Measurements from ENCODE around the gene WDR45B.

Gene WDR45B

GRCh38 chr17:82629748-82630147 lies 18.5 kb downstream of the WDR45B start:
- DNase-seq (ENCODE audit: low spot score), result no peak

GRCh38 chr17:82627405-82627804 lies 20.8 kb downstream of the WDR45B start:
- no peak for DNase-seq (ENCODE audit: low spot score)

GRCh38 chr17:82623707-82624106 lies 24.5 kb downstream of the WDR45B start:
- no peak for DNase-seq (ENCODE audit: low spot score)

GRCh38 chr17:82619641-82620040 lies 28.6 kb downstream of the WDR45B start:
- no peak for DNase-seq (ENCODE audit: low spot score)

GRCh38 chr17:82619211-82619610 lies 29.0 kb downstream of the WDR45B start:
- DNase-seq (ENCODE audit: low spot score), result no peak

GRCh38 chr17:82616021-82616711 lies 32.1 kb downstream of the WDR45B start:
- no peak for DNase-seq (ENCODE audit: low spot score)

- DNase-seq (ENCODE audit: low spot score), result no peak
Observed at GRCh38 chr17:82615084-82616020, 32.9 kb downstream of the WDR45B start.

- DNase-seq (ENCODE audit: low spot score), result no peak
Observed at GRCh38 chr17:82614095-82614631, 34.1 kb downstream of the WDR45B start.

GRCh38 chr17:82613283-82614094 lies 34.8 kb downstream of the WDR45B start:
- DNase-seq (ENCODE audit: low spot score), result no peak

- no peak for DNase-seq (ENCODE audit: low spot score)
Observed at GRCh38 chr17:82611140-82612058, 36.8 kb downstream of the WDR45B start.

- DNase-seq (ENCODE audit: low spot score), result no peak
Observed at GRCh38 chr17:82609655-82610054, 38.6 kb downstream of the WDR45B start.

GRCh38 chr17:82608816-82609215 lies 39.4 kb downstream of the WDR45B start:
- DNase-seq (ENCODE audit: low spot score), result no peak

GRCh38 chr17:82605939-82606600 lies 42.2 kb downstream of the WDR45B start:
- no peak for DNase-seq (ENCODE audit: low spot score)

- no peak for DNase-seq (ENCODE audit: low spot score)
Observed at GRCh38 chr17:82604532-82604931, 43.7 kb downstream of the WDR45B start.

- DNase-seq (ENCODE audit: low spot score), result peak; percentile 67
Observed at GRCh38 chr17:82603981-82604448, 44.2 kb downstream of the WDR45B start.

GRCh38 chr17:82602986-82603710 lies 45.1 kb downstream of the WDR45B start:
- no peak for DNase-seq (ENCODE audit: low spot score)

- DNase-seq (ENCODE audit: low spot score), result no peak
Observed at GRCh38 chr17:82602487-82602886, 45.8 kb downstream of the WDR45B start.

- no peak for DNase-seq (ENCODE audit: low spot score)
Observed at GRCh38 chr17:82601447-82602000, 46.7 kb downstream of the WDR45B start.

- DNase-seq (ENCODE audit: low spot score), result no peak
Observed at GRCh38 chr17:82600731-82601446, 47.4 kb downstream of the WDR45B start.
